ENCODE data around the gene NECAP2.
A peak's percentile ranks its signal among the peaks of the same experiment; 100 is the strongest.

Gene NECAP2

DNA sequence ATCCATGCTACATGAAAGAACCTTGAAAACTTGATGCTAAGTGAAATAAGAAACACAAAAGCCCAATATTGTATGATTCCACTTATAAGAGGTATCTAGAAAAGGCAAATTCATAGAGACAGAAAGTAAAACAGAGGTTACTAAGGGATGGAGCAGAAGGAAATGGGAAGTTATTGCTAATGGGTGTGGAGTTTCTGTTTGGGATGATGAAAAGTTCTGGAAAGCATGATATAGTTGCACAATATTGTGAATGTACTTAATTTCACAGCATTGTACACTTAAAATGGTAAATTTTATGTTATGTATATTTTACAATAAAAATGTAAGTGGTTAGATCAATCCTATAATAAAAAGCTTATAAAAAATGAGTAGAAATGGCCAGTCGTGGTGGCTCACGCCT, 1.6 kb upstream of the NECAP2 start:
- H3K4me3 ChIP-seq (ENCODE audit: low read length) = no peak overlapping the region
- TF ChIP-seq, protein P1, sequence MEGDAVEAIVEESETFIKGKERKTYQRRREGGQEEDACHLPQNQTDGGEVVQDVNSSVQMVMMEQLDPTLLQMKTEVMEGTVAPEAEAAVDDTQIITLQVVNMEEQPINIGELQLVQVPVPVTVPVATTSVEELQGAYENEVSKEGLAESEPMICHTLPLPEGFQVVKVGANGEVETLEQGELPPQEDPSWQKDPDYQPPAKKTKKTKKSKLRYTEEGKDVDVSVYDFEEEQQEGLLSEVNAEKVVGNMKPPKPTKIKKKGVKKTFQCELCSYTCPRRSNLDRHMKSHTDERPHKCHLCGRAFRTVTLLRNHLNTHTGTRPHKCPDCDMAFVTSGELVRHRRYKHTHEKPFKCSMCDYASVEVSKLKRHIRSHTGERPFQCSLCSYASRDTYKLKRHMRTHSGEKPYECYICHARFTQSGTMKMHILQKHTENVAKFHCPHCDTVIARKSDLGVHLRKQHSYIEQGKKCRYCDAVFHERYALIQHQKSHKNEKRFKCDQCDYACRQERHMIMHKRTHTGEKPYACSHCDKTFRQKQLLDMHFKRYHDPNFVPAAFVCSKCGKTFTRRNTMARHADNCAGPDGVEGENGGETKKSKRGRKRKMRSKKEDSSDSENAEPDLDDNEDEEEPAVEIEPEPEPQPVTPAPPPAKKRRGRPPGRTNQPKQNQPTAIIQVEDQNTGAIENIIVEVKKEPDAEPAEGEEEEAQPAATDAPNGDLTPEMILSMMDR (conservative IDR thresholded peaks at IDR 0.05; ENCODE audit: low read length) = no peak
- no peak for DNase-seq (ENCODE audit: low read depth)

DNA sequence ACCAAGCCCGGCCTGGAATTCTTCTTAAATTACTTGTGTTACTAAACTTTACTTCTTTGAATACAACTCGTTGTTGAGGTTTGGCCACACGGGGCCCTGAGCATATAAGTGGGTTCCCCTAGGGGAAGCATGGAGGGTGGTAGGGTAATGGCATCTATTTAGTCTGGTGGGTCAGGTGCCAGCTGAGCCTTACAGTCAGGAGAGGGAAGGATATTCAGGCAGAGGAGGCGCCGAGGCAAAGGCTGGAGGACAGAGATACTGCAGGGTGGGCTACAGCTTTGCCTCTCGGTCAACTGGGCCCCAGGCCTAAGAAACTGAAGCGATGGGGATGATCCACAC, 424 bp upstream of the NECAP2 start:
- DNase-seq (ENCODE audit: low read depth) = no peak
- TF ChIP-seq, protein P1 (conservative IDR thresholded peaks at IDR 0.05; ENCODE audit: low read length) = no peak
- H3K4me3 ChIP-seq (ENCODE audit: low read length) = peak overlapping the region; percentile 82

DNA sequence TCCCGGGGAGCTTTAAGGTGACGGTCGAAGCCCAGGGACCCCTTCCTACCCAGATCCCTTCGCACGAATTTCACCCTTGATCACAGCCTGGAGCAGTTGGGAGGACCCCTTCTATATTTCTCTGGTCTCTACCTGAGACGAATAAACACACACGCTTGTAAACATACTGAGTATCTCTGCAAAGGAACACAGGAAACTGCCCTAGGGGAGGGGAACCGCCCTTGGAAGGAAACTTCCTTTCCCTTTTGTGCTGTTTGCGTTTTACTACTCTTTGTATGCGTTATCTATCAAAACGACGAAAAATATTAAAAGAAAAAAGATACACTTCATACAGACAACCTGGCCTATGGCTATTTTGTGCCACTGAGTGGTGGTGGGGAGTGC, 750 bp downstream of the NECAP2 start:
- TF ChIP-seq, protein P1 (conservative IDR thresholded peaks at IDR 0.05; ENCODE audit: low read length) = no peak

DNA sequence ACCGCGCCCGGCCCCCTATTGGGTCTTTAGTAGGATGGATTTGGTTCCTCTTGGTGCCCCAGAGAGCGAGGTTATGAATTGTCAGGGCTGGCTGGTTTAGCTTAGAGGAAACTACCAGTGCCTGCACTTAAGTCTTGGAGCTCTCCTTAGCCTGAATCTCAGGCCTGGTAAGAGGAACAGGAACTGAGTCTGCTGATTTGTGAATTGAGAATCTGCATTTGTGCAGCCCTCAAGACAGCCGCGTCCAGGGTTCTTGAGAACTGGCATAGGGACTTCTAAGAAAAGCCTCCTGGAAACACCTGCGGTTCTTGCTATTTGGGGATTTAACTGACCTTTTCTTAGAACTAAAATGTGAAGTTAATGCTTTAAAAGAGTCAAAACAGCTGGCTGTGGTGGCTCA, 1.7 kb downstream of the NECAP2 start:
- H3K4me3 ChIP-seq (ENCODE audit: low read length) = no peak overlapping the region
- DNase-seq (ENCODE audit: low read depth) = no peak
- TF ChIP-seq, protein P1 (conservative IDR thresholded peaks at IDR 0.05; ENCODE audit: low read length) = no peak

More for the DNA sequence above, 750 bp downstream of the NECAP2 start:
- H3K4me3 ChIP-seq (ENCODE audit: low read length) = peak overlapping the region; percentile 82
- no peak for DNase-seq (ENCODE audit: low read depth)

DNA sequence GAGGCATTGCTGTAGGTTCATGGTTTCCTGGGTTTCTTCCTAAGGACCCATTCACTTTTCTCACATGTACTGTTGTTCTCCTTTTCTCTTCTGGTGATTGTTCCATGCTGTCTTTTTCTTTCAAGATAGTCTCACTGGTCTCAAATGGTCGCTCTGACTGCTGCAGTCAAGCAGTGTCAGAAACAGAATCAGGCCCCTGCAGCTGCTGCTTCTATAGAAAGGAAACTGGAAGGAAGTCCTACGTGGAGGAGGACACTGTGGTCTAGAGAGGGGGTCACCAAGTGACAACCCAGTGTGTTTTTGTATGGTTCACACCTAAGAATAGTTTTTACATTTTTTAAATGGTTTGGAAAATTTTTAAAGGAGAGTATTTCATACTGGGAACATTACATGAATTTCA, 2.4 kb downstream of the NECAP2 start:
- TF ChIP-seq, protein P1 (conservative IDR thresholded peaks at IDR 0.05; ENCODE audit: low read length) = no peak
- no peak overlapping the region for H3K4me3 ChIP-seq (ENCODE audit: low read length)
- no peak for DNase-seq (ENCODE audit: low read depth)

DNA sequence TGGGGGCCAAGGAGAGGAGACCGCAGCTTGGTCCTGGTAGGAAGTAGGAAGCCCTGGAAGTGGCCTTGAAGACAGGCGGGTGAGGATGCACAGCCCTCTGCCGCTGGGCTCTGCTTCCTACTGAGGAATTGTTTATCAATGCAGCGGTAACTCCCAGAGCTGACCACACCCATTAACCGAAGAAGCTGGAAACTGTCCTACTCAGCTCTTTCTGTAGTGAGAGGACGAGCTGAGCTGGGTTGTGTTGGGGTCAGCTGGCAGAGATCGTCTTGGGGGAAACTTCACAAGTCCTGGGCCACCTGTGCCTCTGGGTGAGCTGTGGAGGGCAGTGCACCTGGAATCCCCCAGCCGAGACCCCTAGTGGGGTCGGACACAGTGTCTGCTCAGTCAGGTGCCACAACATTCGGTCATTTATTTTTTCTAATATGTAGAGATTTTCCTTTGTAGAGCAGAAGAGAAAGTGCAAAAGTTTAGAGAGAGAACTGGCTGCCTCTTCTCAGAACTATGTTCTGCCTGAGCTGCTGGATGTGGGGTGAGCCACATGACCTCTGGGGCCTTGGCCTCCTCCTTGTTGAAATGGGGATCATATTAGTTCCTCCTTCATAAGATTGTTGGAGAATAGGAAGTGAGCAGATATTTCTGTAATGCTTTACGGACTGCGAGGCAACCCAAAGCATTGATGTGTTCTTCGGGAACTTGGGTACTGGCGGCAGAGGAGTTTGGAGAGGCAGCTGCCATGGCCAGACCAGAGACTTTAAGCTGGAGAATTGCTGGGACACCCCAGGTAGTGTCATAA, 3.6 kb downstream of the NECAP2 start:
- no peak for DNase-seq (ENCODE audit: low read depth)
- H3K4me3 ChIP-seq (ENCODE audit: low read length) = no peak overlapping the region

DNA sequence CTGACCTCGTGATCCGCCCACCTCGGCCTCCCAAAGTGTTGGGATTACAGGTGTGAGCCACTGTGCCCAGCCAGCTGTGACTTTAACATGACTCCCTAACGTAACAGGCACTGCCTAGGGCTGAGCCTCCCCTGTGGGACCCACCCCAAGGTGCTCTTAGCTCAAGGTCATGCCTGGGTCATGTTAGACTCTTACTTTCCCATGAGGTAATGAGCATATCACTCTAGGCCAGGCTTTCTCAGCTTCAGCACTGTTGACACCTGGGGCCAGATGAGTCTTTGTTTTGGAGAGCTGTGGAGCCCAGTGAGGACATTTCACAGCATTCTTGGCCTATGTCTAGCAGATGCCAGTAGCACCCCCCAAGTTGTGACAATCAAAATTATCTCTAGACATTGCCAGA, 4.5 kb downstream of the NECAP2 start:
- TF ChIP-seq, protein P1 (conservative IDR thresholded peaks at IDR 0.05; ENCODE audit: low read length) = no peak
- no peak overlapping the region for H3K4me3 ChIP-seq (ENCODE audit: low read length)
- no peak for DNase-seq (ENCODE audit: low read depth)

More for the DNA sequence above, 3.6 kb downstream of the NECAP2 start:
- TF ChIP-seq, protein P1 (conservative IDR thresholded peaks at IDR 0.05; ENCODE audit: low read length) = no peak

All from AG10803 (cell line).